Fibroblast of lung (primary cell): ENCODE measurements around the gene KRT6B.

Experiments
- EZH2 ChIP-seq: IDR thresholded peaks from 2 replicates; pipeline ENCODE4 v1.5.1; 2012; ENCODE audit warnings: low read length, control low read depth, mild to moderate bottlenecking; ENCODE audit errors: missing control alignments
- TF ChIP-seq, protein P1 (sequence below), 2 donors: IDR thresholded peaks in 1 of 2; conservative IDR thresholded peaks in 1 of 2; 1 replicate in 1 of 2; 2 replicates in 1 of 2; pipeline ENCODE4 v1.5.1; 2011 to 2012; ENCODE audit warnings: low read length in 2 of 2, control low read depth in 1 of 2, inconsistent platforms in 1 of 2, low read depth in 1 of 2, mild to moderate bottlenecking in 1 of 2

- TF ChIP-seq, protein P1, sequence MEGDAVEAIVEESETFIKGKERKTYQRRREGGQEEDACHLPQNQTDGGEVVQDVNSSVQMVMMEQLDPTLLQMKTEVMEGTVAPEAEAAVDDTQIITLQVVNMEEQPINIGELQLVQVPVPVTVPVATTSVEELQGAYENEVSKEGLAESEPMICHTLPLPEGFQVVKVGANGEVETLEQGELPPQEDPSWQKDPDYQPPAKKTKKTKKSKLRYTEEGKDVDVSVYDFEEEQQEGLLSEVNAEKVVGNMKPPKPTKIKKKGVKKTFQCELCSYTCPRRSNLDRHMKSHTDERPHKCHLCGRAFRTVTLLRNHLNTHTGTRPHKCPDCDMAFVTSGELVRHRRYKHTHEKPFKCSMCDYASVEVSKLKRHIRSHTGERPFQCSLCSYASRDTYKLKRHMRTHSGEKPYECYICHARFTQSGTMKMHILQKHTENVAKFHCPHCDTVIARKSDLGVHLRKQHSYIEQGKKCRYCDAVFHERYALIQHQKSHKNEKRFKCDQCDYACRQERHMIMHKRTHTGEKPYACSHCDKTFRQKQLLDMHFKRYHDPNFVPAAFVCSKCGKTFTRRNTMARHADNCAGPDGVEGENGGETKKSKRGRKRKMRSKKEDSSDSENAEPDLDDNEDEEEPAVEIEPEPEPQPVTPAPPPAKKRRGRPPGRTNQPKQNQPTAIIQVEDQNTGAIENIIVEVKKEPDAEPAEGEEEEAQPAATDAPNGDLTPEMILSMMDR (conservative IDR thresholded peaks at IDR 0.05 in 1 of 2, IDR thresholded peaks at IDR 0.05 in 1 of 2; ENCODE audit: low read depth in 1 of 2, low read length in 2 of 2), result no peak
- TF ChIP-seq EZH2, result no peak
These were observed 50.4 kb downstream of the KRT6B start for GRCh38 chr12:52401526-52401925.
